Cardiac muscle cell (in vitro differentiated cells and primary cell): ENCODE data around the gene DUSP7. TPM values are rescaled to one million over a fixed set of nuclear protein-coding genes. Genes with fewer than 3 reads are reported as not detected.

ENCODE experiments used
- DNase-seq, 2 donors: peaks; one replicate each; pipeline versions ENCODE4 v3.0.0 to v3.0.0-alpha.2; 2010 to 2017; ENCODE audit warnings: low read depth in 1 of 2, low spot score in 1 of 2
- H3K27ac ChIP-seq: fragments of 200-600 bp; sonication (generic); 2 replicates; pipeline ENCODE4 v1.5.1; 2016
- H3K27me3 ChIP-seq: fragments of 200-600 bp; sonication (generic); 2 replicates; pipeline ENCODE4 v1.6.0; 2016; ENCODE audit warnings: control low read depth
- H3K36me3 ChIP-seq: fragments of 200-600 bp; sonication (generic); 2 replicates; pipeline ENCODE4 v1.5.1; 2016; ENCODE audit warnings: control low read depth
- H3K4me1 ChIP-seq: fragments of 200-600 bp; sonication (generic); 2 replicates; pipeline ENCODE4 v1.8.1; 2017; ENCODE audit warnings: low read depth, mild to moderate bottlenecking, mixed run types
- H3K4me3 ChIP-seq: fragments of 200-600 bp; sonication (generic); 2 replicates; pipeline ENCODE4 v1.5.1; 2016; ENCODE audit warnings: mild to moderate bottlenecking
- H3K9me3 ChIP-seq: fragments of 200-600 bp; sonication (generic); 2 replicates; pipeline ENCODE4 v1.5.1; 2017; ENCODE audit warnings: low read depth, mild to moderate bottlenecking, control low read depth
- polyA plus RNA-seq: library from polyadenylated mRNA; unstranded; fragments of >200 nt; fragmentation: Nextera tagmentation; extraction: Ambion mirVana; gene quantifications from 2 replicates; pipeline ENCODE4 v1.2.1, GENCODE V29; 2016
- total RNA-seq: library from RNA; depleted of rRNA; stranded (reverse); fragments of >200 nt; gene quantifications from 2 replicates; pipeline ENCODE4 v1.2.3, GENCODE V29; 2016
- TF ChIP-seq, protein P1 (sequence below): IDR thresholded peaks from 2 replicates; pipeline ENCODE4 v1.5.1; 2012; ENCODE audit warnings: low read depth, mild to moderate bottlenecking, low read length

The DUSP7 gene
- total and polyA plus RNA-seq, 2 experiments from 2014 or later, result 7.1 to 39.5 TPM

DNA sequence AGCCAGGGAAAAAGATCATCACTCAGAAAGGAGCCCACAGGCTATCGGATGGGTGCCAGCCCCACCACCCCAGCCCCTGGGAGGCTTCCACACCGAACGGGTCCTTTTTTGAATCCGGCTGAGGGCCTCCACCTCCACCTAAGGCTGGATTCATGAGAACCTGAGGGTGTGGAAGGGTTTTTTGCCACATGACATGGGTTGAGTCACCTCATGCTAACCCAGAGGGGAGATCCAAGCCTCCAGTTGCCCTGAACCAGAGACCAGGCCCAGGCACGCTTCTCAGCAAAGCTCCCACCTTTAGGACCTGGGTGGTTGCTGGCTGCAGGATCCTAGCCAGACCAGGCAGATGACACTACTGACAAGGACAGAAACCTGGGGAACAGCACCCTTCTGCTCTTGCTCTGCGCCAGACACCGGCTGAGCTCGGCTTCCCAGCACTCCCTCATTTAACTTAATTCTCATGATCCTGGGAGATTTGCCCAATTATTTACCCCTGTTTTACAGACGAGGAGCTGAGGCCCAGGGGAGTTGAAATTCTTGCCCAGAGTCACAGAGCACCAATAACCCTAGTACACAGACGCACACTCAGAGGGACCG lies 25.6 kb downstream of the DUSP7 start:
- peak overlapping the region; percentile 4 for H3K27ac ChIP-seq

DNA sequence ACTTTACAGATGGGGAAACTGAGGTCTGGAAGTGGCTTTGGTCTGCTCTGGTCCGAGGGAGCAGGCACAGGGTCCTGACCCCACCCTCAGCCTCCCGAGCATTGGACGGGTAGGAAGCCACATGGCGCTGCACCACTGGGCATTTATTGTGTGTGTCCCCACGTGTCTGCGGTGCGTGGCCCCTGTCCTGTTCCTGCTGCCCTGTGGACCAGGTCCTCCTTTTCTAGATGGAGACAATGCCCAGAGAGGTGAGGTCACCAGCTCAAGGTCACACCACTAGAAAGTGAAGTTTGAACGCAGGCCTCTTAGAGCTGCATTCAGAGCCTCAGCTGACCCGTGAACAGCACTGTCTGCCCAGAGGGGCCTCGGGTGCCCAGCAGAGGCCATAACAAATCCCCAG lies 26.8 kb downstream of the DUSP7 start:
- no peaks in the 10 kb centered on the region for H3K36me3 ChIP-seq
- DNase-seq, result no peak
- no peak overlapping the region for H3K4me3 ChIP-seq
- no peaks in the 10 kb centered on the region for H3K9me3 ChIP-seq
- H3K4me1 ChIP-seq, result peaks cover 50% of the 10 kb centered on the region
- H3K27me3 ChIP-seq, result no peaks in the 10 kb centered on the region
- H3K27ac ChIP-seq, result peak overlapping the region; percentile 50
- TF ChIP-seq, protein P1, sequence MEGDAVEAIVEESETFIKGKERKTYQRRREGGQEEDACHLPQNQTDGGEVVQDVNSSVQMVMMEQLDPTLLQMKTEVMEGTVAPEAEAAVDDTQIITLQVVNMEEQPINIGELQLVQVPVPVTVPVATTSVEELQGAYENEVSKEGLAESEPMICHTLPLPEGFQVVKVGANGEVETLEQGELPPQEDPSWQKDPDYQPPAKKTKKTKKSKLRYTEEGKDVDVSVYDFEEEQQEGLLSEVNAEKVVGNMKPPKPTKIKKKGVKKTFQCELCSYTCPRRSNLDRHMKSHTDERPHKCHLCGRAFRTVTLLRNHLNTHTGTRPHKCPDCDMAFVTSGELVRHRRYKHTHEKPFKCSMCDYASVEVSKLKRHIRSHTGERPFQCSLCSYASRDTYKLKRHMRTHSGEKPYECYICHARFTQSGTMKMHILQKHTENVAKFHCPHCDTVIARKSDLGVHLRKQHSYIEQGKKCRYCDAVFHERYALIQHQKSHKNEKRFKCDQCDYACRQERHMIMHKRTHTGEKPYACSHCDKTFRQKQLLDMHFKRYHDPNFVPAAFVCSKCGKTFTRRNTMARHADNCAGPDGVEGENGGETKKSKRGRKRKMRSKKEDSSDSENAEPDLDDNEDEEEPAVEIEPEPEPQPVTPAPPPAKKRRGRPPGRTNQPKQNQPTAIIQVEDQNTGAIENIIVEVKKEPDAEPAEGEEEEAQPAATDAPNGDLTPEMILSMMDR, result no peak

More for the DNA sequence above, 25.6 kb downstream of the DUSP7 start:
- no peak for DNase-seq
- Histone ChIP-seq H3K36me3 (no peaks in the 10 kb centered on the region), H3K27me3 (no peaks in the 10 kb centered on the region), H3K4me3 (no peak overlapping the region), H3K4me1 (peaks cover 43% of the 10 kb centered on the region), H3K9me3 (no peaks in the 10 kb centered on the region)
- TF ChIP-seq, protein P1, result no peak

DNA sequence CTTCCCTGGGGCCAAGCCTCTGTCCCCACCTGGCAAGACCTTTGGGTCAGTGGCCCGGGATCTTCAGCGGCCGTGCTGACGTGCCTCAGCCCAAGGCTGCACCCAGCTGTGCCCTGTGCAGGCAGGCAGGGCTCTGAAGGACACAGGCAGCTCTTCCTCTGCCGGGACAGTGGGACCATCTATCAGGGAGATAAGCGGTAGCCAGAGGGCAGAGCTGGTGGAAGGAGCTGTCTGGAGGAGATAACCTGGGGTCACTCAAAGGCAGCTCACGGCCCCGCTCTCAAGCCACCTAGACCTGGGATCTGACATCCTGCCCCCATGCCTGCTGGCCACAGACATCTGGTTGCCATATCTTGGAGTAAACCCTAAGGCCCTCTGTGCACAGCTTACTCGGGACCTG lies 27.3 kb downstream of the DUSP7 start:
- H3K4me1 ChIP-seq, result peaks cover 53% of the 10 kb centered on the region
- no peak overlapping the region for H3K4me3 ChIP-seq
- TF ChIP-seq, protein P1, result no peak
- no peaks in the 10 kb centered on the region for H3K27me3 ChIP-seq
- peak overlapping the region; percentile 50 for H3K27ac ChIP-seq
- H3K36me3 ChIP-seq, result no peaks in the 10 kb centered on the region
- no peaks in the 10 kb centered on the region for H3K9me3 ChIP-seq
- no peak for DNase-seq

DNA sequence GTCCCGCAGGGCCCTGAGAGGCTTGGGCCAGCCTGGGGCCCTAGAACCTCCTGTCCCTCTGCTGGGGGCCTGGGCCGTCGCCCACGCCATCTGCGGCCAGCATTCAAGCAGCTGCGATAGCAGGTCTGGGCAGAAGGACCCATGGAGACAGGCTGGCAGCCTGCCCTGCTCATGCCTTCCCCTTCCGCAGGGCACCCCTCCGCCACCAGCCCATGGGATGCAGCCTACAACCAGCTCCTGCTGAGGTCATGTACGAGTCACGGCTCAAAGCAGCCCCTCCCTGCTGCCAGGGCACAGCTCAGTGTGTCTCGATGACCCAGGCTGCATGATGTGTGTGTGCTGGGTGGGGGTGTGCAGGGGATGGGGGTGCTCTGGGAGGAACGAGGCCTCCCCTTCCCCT lies 27.8 kb downstream of the DUSP7 start:
- no peak for DNase-seq
- TF ChIP-seq, protein P1, result no peak
- Histone ChIP-seq H3K36me3 (no peaks in the 10 kb centered on the region), H3K27me3 (no peaks in the 10 kb centered on the region), H3K9me3 (no peaks in the 10 kb centered on the region), H3K4me3 (no peak overlapping the region), H3K27ac (no peak overlapping the region), H3K4me1 (peaks cover 58% of the 10 kb centered on the region)

DNA sequence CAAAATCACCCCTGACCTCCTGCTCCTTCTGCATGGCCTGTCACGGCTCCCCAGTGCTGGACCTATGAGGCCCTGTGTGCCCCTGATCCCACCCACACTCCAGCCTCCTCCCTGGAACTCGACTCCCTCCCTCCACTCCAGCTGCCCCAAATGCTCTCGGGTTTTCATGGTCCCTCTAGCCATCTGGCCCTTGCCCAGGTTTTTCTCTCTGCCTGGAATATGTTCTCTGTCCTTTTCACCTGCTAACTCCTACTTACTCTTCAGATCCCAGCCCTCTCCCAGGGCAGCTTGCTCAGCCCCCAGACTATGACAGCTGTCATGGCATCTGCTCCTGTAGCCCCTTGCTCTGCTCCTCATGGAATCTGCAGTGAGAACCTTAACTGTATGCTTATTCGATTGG lies 30.3 kb downstream of the DUSP7 start:
- no peaks in the 10 kb centered on the region for H3K27me3 ChIP-seq
- H3K4me3 ChIP-seq, result no peak overlapping the region
- no peaks in the 10 kb centered on the region for H3K36me3 ChIP-seq
- peaks cover 71% of the 10 kb centered on the region for H3K4me1 ChIP-seq
- H3K27ac ChIP-seq, result peak overlapping the region; percentile 62
- no peaks in the 10 kb centered on the region for H3K9me3 ChIP-seq
- TF ChIP-seq, protein P1, result no peak
- no peak for DNase-seq
